HepG2 (cell line): ENCODE results near the gene REPIN1. TPM values are rescaled to one million over a fixed set of nuclear protein-coding genes. Genes with fewer than 3 reads are reported as not detected.
A peak's percentile ranks its signal among the peaks of the same experiment; 100 is the strongest.

Experiments used
- ERF ChIP-seq: IDR thresholded peaks from 2 replicates; pipeline ENCODE4 v1.6.1; 2018; ENCODE audit warnings: missing biosample characterization, missing genetic modification reagents
- ETV6 ChIP-seq: sonication (generic); formaldehyde crosslinking; conservative IDR thresholded peaks from 2 replicates; pipeline ENCODE4 v1.4.0; 2020; ENCODE audit warnings: missing genetic modification reagents
- FOXK2 ChIP-seq: fragments of 450-650 bp; IDR thresholded peaks from 2 replicates; pipeline ENCODE4 v1.6.1; 2016
- HNRNPL ChIP-seq: fragments of 200-400 bp; formaldehyde crosslinking; IDR thresholded peaks from 2 replicates; pipeline ENCODE4 v1.6.1; 2017; ENCODE audit warnings: mild to moderate bottlenecking, low read depth, low read length
- KLF11 ChIP-seq: IDR thresholded peaks from 2 replicates; pipeline ENCODE4 v1.6.1; 2016; ENCODE audit warnings: missing compliant biosample characterization
- LRRFIP1 ChIP-seq: sonication (generic); formaldehyde crosslinking; conservative IDR thresholded peaks from 2 replicates; pipeline ENCODE4 v1.4.0; 2020; ENCODE audit warnings: missing genetic modification reagents
- MTA1 ChIP-seq: sonication (generic); formaldehyde crosslinking; IDR thresholded peaks from 2 replicates; pipeline ENCODE4 v1.4.0; 2020; ENCODE audit warnings: missing genetic modification reagents, mild to moderate bottlenecking, borderline replicate concordance
- MTF2 ChIP-seq: sonication (generic); formaldehyde crosslinking; IDR thresholded peaks from 2 replicates; pipeline ENCODE4 v1.5.0; 2020; ENCODE audit warnings: missing genetic modification reagents, borderline replicate concordance
- NPAS2 ChIP-seq: sonication (generic); formaldehyde crosslinking; IDR thresholded peaks from 2 replicates; pipeline ENCODE4 v1.8.0; 2022; ENCODE audit warnings: mild to moderate bottlenecking, missing genetic modification reagents, borderline replicate concordance
- RNF2 ChIP-seq: fragments of 450-650 bp; conservative IDR thresholded peaks from 2 replicates; pipeline ENCODE4 v1.6.1; 2016; ENCODE audit warnings: low read depth
- SNAPC2 ChIP-seq: sonication (generic); formaldehyde crosslinking; IDR thresholded peaks from 2 replicates; pipeline ENCODE4 v1.8.1; 2022; ENCODE audit warnings: mild to moderate bottlenecking, missing genetic modification reagents
- SP4 ChIP-seq: sonication (generic); formaldehyde crosslinking; IDR thresholded peaks from 2 replicates; pipeline ENCODE4 v1.8.1; 2023; ENCODE audit warnings: mild to moderate bottlenecking, missing genetic modification reagents
- TMF1 ChIP-seq: sonication (generic); formaldehyde crosslinking; IDR thresholded peaks from 2 replicates; pipeline ENCODE4 v1.8.1; 2022; ENCODE audit warnings: low read depth, missing genetic modification reagents
- YEATS4 ChIP-seq: sonication (generic); formaldehyde crosslinking; IDR thresholded peaks from 2 replicates; pipeline ENCODE4 v1.4.0; 2020; ENCODE audit warnings: missing genetic modification reagents, borderline replicate concordance
- ZFP82 ChIP-seq: sonication (generic); formaldehyde crosslinking; IDR thresholded peaks from 2 replicates; pipeline ENCODE4 v1.5.1; 2020; ENCODE audit warnings: mild to moderate bottlenecking, missing genetic modification reagents, borderline replicate concordance
- ZNF3 ChIP-seq: IDR thresholded peaks from 2 replicates; pipeline ENCODE4 v1.7.0; 2017; ENCODE audit warnings: inconsistent platforms
- ZNF331 ChIP-seq: sonication (generic); formaldehyde crosslinking; IDR thresholded peaks from 2 replicates; pipeline ENCODE4 v1.4.0; 2020; ENCODE audit warnings: missing genetic modification reagents
- ZNF563 ChIP-seq: sonication (generic); formaldehyde crosslinking; IDR thresholded peaks from 2 replicates; pipeline ENCODE4 v1.8.0; 2022; ENCODE audit warnings: mild to moderate bottlenecking, moderate library complexity, missing genetic modification reagents
- ZNF770 ChIP-seq: sonication (generic); formaldehyde crosslinking; IDR thresholded peaks from 2 replicates; pipeline ENCODE4 v1.5.0; 2020; ENCODE audit warnings: mild to moderate bottlenecking, missing genetic modification reagents
- polyA plus RNA-seq, 8 experiments: library from polyadenylated mRNA; depleted of rRNA in 3 of 8; stranded (reverse) in 7 of 8; unstranded in 1 of 8; fragments of >200 nt; fragmentation: Illumina TruSeq in 4 of 8; extraction: Trizol in 4 of 8; gene quantifications; 2 replicates each; pipeline versions ENCODE4 v1.2.1 to v1.2.3, GENCODE V29; 2011 to 2016; ENCODE audit warnings: low read depth in 4 of 8, missing spikeins in 1 of 8, mixed read lengths in 1 of 8; ENCODE audit not compliant: insufficient read depth in 1 of 8
- total RNA-seq, 5 experiments: library from RNA; depleted of rRNA; stranded (reverse); fragments of >200 nt; fragmentation: Illumina TruSeq; extraction: Trizol; gene quantifications; 2 replicates each; pipeline ENCODE4 v1.2.3, GENCODE V29; 2016; ENCODE audit warnings: low read depth in 1 of 5
- TF ChIP-seq, protein P1 (sequence below): sonication (generic); formaldehyde crosslinking; IDR thresholded peaks from 2 replicates; pipeline ENCODE4 v1.4.0; 2020; ENCODE audit warnings: missing genetic modification reagents
- TF ChIP-seq, protein P2 (sequence below): sonication (generic); formaldehyde crosslinking; IDR thresholded peaks from 2 replicates; pipeline ENCODE4 v1.8.0; 2022; ENCODE audit warnings: missing genetic modification reagents, mild to moderate bottlenecking, moderate library complexity, borderline replicate concordance

REPIN1 gene
- total and polyA plus RNA-seq, 2 of the 13 experiments (the other 11 are each of a cell fraction or from before 2014, with no cell fraction given) = 69.9 to 108 TPM

DNA sequence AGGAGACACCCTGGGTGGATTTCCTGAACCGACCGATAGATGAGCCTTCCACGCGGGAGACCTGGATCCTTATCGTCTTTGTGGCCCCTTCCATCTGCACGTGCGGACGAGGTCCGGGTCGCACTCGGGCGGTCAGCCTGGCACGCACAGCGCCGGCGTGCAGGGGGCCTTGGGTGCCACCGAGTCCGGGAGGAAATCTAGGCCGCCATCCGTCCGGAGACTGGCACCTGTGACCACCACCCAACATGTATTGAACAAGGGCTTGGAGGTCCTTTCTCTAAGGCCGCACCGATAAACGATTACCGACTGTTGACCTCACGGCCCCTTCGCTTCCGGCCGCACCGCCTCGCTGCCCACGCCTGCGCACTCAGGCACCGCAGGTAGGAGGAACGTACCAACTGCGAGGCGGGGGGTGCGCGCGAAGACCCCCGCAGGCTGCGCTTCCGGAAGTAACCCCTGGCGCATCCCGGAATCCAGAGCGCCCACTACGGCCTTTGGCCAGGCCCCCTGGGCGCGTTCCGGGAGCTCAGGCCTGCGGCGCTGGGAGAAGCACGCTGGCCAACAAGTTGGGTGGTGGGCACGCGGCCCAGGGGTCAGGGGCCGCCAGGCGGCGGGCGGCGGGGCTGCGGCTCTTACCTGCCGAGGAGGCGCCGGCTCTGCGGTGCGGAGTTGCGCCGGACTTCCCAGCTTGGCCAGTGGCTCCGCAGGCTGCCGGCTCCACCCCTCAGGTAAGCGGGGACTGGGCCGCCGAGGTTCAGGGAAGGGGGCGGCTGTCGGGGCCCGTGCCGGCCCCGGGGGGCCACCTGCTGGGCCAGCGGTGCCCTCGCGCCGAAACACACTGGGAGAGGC is 45.6 kb upstream of the REPIN1 start, which contains the start of the genes ACTR3C and LRRC61 (continued):
- TF ChIP-seq LRRFIP1 (no peak), ZNF770 (peak; percentile 1), HNRNPL (0 out of 2 replicates have a peak, but pooled peaks have one; percentile 74), RNF2 (peak; percentile 90; the same call in 1 of the 2 replicates), ETV6 (CRISPR knock-in tag) (peak; percentile 88), MTA1 (peak; percentile 92; the same call in 1 of the 2 replicates), ZNF331 (CRISPR knock-in tag) (peak; percentile 62; the same call in 1 of the 2 replicates), MTF2 (CRISPR knock-in tag) (peak; percentile 82; the same call in 1 of the 2 replicates), YEATS4 (peak; percentile 97; the same call in 1 of the 2 replicates), NPAS2 (CRISPR knock-in tag) (no peak), TMF1 (CRISPR knock-in tag) (no peak; the same call in 1 of the 2 replicates), ZFP82 (CRISPR knock-in tag) (peak; percentile 96), KLF11 (CRISPR knock-in tag) (peak; percentile 25; the same call in 1 of the 2 replicates), ZNF3 (CRISPR knock-in tag) (no peak), FOXK2 (peak; percentile 91), SP4 (CRISPR knock-in tag) (peak; percentile 74), ZNF563 (CRISPR knock-in tag) (peak; percentile 93), SNAPC2 (CRISPR knock-in tag) (no peak; the same call in 1 of the 2 replicates), ERF (CRISPR knock-in tag) (peak; percentile 97)
- TF ChIP-seq, protein P1, sequence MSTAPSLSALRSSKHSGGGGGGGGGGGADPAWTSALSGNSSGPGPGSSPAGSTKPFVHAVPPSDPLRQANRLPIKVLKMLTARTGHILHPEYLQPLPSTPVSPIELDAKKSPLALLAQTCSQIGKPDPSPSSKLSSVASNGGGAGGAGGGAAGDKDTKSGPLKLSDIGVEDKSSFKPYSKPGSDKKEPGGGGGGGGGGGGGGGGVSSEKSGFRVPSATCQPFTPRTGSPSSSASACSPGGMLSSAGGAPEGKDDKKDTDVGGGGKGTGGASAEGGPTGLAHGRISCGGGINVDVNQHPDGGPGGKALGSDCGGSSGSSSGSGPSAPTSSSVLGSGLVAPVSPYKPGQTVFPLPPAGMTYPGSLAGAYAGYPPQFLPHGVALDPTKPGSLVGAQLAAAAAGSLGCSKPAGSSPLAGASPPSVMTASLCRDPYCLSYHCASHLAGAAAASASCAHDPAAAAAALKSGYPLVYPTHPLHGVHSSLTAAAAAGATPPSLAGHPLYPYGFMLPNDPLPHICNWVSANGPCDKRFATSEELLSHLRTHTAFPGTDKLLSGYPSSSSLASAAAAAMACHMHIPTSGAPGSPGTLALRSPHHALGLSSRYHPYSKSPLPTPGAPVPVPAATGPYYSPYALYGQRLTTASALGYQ = peak; percentile 69; the same call in 1 of the 2 replicates
- TF ChIP-seq, protein P2, sequence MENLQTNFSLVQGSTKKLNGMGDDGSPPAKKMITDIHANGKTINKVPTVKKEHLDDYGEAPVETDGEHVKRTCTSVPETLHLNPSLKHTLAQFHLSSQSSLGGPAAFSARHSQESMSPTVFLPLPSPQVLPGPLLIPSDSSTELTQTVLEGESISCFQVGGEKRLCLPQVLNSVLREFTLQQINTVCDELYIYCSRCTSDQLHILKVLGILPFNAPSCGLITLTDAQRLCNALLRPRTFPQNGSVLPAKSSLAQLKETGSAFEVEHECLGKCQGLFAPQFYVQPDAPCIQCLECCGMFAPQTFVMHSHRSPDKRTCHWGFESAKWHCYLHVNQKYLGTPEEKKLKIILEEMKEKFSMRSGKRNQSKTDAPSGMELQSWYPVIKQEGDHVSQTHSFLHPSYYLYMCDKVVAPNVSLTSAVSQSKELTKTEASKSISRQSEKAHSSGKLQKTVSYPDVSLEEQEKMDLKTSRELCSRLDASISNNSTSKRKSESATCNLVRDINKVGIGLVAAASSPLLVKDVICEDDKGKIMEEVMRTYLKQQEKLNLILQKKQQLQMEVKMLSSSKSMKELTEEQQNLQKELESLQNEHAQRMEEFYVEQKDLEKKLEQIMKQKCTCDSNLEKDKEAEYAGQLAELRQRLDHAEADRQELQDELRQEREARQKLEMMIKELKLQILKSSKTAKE = peak; percentile 51
